CD4-positive, alpha-beta T cell treated with Interleukin-12 subunit alpha and Interleukin-12 subunit beta, for 1 hour (primary cell): ENCODE results near the gene SRPK2.

Experiments
- DNase-seq: peaks from one replicate; pipeline ENCODE4 v3.0.0-alpha.2; 2020

SRPK2 gene

DNA sequence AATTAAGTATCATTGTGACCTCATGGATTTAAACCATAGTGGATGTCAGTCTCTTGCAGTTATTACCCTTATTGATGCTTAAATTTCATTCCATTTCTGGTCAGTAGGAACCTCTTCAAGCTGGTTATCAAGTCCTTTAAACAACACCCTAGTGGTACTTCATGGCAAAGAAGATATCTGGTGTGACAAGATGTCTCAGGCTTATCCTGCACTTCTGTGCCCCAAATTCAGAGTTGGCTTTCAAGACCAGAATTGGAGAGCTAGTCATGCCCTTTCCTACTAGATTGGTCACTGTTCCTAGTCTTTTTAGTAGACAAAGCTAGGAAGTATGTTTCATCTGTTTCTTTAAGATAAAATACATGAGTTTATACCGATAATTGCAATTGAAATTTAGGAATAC lies 319.8 kb downstream of the SRPK2 start:
- no peak for DNase-seq

DNA sequence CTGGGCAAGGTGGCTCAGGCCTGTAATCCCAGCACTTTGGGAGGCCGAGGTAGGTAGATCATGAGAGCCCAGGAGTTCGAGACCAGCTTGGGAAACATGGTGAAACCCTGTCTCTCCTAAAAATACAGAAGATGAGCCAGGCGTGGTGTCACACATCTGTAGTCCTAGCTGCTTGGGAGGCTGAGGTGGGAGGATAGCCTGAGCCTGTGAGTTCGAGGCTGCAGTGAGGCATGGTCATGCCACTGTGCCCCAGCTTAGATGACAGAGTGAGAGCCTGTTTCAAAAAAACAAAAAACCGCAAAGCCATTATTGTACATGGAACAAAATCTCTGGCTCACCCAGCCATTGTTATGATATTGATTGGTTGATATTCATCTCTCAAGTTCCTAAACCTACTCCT lies 321.0 kb downstream of the SRPK2 start:
- DNase-seq = no peak
